ENCODE data around the gene ALK. TPM values are rescaled to one million over a fixed set of nuclear protein-coding genes. Genes with fewer than 3 reads are reported as not detected.

Gene ALK
- total and polyA plus RNA-seq, 2 donors (not counting 1 experiment from before 2014, with no cell fraction given) = not detected

DNA sequence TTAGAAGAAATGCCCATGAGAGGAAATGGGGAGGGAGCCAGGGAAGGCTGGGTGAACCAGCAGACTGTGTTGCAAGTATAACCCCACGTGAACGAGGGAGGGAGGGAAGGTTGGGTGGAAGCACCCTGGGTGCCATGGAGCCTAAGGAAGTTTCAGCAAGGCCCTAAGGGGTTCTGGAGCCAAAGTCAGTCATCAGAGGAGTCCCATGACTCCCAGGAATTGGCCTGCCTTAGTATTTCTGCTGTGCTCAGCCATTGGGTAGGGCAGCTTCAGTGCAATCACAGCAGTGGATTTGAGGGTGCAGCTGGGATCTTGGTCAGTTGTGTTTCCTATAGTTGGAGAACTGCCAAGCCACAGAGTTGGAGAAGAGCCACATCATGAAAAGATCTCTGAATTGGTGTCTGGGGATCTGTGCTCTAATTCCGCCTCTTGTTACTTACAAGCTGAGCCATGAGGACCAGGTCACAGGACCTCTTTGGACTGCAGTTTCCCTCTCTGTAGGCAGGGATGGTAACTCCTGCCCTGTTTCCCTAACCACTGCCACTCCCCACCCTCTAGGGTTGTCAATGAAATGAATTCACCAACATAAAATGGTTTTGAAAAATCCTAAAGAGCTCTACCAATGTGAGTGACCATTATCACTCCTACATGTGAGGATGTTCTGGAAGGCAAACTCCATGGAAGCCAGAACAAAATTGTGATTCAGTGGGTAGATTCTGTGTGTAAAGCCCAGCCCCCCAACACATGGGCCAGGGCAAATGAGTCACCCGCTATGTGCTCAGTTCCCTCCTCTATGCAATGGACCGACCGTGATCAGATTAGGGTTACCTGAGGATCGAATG, 697.3 kb downstream of the ALK start:
- no peak overlapping the region for H3K9ac ChIP-seq (ENCODE audit: low read length)
- H2AFZ ChIP-seq (ENCODE audit: insufficient read depth, low read depth, low read length, poor library complexity, severe bottlenecking) = no peak overlapping the region
- H3K4me1 ChIP-seq (ENCODE audit: control insufficient read depth in 2 of 2, insufficient read depth in 2 of 2, low read length in 2 of 2) = no peaks in the 10 kb centered on the region
- H3K9me3 ChIP-seq (ENCODE audit: control extremely low read depth in 1 of 3, control insufficient read depth in 2 of 3, insufficient read depth in 1 of 3, low read length in 2 of 3) = peaks cover 0 to 4% (median 0%) of the 10 kb centered on the region in 3 donors
- no peak overlapping the region for H3K4me2 ChIP-seq (replicated peaks; ENCODE audit: low read depth, low read length, poor library complexity, severe bottlenecking)
- intact Hi-C loops (cut with micrococcal nuclease) = no loop called here
- ChIA-PET POLR2A (no interaction called here), CTCF (no interaction called here)
- DNase-seq = no peak
- no peaks in the 10 kb centered on the region for H3K27me3 ChIP-seq (replicated peaks in 1 of 4; ENCODE audit: control extremely low read depth in 1 of 4, control insufficient read depth in 3 of 4, insufficient read depth in 4 of 4, low read length in 3 of 4)
- Mint-ChIP-seq H3K4me1 (no peaks in the 10 kb centered on the region), H3K27me3 (peaks cover 19% of the 10 kb centered on the region), H3K27ac (no peak overlapping the region), H3K4me3 (no peak overlapping the region), H3K9me3 (ENCODE audit: insufficient read depth) (no peaks in the 10 kb centered on the region)
- H3K4me3 ChIP-seq (ENCODE audit: control extremely low read depth in 1 of 5, extremely low read depth in 1 of 5, insufficient read depth in 1 of 5, low read depth in 2 of 5, low read length in 4 of 5) = no peak overlapping the region
- no peak for TF ChIP-seq EZH2 (IDR thresholded peaks at IDR 0.05; ENCODE audit: borderline replicate concordance, insufficient read depth, low read depth, low read length, poor library complexity, severe bottlenecking)
- TF ChIP-seq, protein P1, sequence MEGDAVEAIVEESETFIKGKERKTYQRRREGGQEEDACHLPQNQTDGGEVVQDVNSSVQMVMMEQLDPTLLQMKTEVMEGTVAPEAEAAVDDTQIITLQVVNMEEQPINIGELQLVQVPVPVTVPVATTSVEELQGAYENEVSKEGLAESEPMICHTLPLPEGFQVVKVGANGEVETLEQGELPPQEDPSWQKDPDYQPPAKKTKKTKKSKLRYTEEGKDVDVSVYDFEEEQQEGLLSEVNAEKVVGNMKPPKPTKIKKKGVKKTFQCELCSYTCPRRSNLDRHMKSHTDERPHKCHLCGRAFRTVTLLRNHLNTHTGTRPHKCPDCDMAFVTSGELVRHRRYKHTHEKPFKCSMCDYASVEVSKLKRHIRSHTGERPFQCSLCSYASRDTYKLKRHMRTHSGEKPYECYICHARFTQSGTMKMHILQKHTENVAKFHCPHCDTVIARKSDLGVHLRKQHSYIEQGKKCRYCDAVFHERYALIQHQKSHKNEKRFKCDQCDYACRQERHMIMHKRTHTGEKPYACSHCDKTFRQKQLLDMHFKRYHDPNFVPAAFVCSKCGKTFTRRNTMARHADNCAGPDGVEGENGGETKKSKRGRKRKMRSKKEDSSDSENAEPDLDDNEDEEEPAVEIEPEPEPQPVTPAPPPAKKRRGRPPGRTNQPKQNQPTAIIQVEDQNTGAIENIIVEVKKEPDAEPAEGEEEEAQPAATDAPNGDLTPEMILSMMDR (IDR thresholded peaks at IDR 0.05) = no peak
- no peak overlapping the region for H3K27ac ChIP-seq (ENCODE audit: low read length in 2 of 2)
- no peak for ATAC-seq (ENCODE audit: low read depth)
- WGBS (ENCODE audit: insufficient coverage) = 48% methylated on average over 4 of the region's 7 CpGs
- no peaks in the 10 kb centered on the region for H3K36me3 ChIP-seq (replicated peaks in 1 of 2; ENCODE audit: control extremely low read depth in 1 of 2, control insufficient read depth in 1 of 2, extremely low read depth in 1 of 2, insufficient read depth in 2 of 2, low read length in 1 of 2)
- H3K79me2 ChIP-seq (ENCODE audit: control insufficient read depth, insufficient read depth, low read length) = no peaks in the 10 kb centered on the region
- no peaks in the 10 kb centered on the region for H4K20me1 ChIP-seq (ENCODE audit: control insufficient read depth, insufficient read depth, low read length, poor library complexity, severe bottlenecking)

DNA sequence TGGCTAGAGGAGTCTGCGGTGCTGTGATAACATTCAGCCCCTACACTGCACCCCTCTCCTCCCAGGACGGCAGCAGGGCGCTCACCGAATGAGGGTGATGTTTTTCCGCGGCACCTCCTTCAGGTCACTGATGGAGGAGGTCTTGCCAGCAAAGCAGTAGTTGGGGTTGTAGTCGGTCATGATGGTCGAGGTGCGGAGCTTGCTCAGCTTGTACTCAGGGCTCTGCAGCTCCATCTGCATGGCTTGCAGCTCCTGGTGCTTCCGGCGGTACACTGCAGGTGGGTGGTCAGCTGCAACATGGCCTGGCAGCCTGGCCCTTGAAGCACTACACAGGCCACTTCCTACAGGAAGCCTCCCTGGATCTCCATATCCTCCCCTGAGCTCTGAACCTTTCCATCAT, 698.1 kb downstream of the ALK start:
- H3K4me1 ChIP-seq (ENCODE audit: control insufficient read depth in 2 of 2, insufficient read depth in 2 of 2, low read length in 2 of 2) = no peaks in the 10 kb centered on the region
- no peak overlapping the region for H3K4me3 ChIP-seq (ENCODE audit: control extremely low read depth in 1 of 5, extremely low read depth in 1 of 5, insufficient read depth in 1 of 5, low read depth in 2 of 5, low read length in 4 of 5)
- H3K9me3 ChIP-seq (ENCODE audit: control extremely low read depth in 1 of 3, control insufficient read depth in 2 of 3, insufficient read depth in 1 of 3, low read length in 2 of 3) = peaks cover 0 to 4% (median 0%) of the 10 kb centered on the region in 3 donors
- no peaks in the 10 kb centered on the region for H3K36me3 ChIP-seq (replicated peaks in 1 of 2; ENCODE audit: control extremely low read depth in 1 of 2, control insufficient read depth in 1 of 2, extremely low read depth in 1 of 2, insufficient read depth in 2 of 2, low read length in 1 of 2)
- no peak overlapping the region for H3K4me2 ChIP-seq (replicated peaks; ENCODE audit: low read depth, low read length, poor library complexity, severe bottlenecking)
- ChIA-PET CTCF (no interaction called here), POLR2A (no interaction called here)
- no peak for ATAC-seq (ENCODE audit: low read depth)
- no peak overlapping the region for H3K9ac ChIP-seq (ENCODE audit: low read length)
- H4K20me1 ChIP-seq (ENCODE audit: control insufficient read depth, insufficient read depth, low read length, poor library complexity, severe bottlenecking) = no peaks in the 10 kb centered on the region
- no peak for DNase-seq
- no peak for TF ChIP-seq EZH2 (IDR thresholded peaks at IDR 0.05; ENCODE audit: borderline replicate concordance, insufficient read depth, low read depth, low read length, poor library complexity, severe bottlenecking)
- TF ChIP-seq, protein P1 (IDR thresholded peaks at IDR 0.05) = no peak
- H2AFZ ChIP-seq (ENCODE audit: insufficient read depth, low read depth, low read length, poor library complexity, severe bottlenecking) = no peak overlapping the region
- Mint-ChIP-seq H3K9me3 (ENCODE audit: insufficient read depth) (no peaks in the 10 kb centered on the region), H3K4me3 (no peak overlapping the region), H3K4me1 (no peaks in the 10 kb centered on the region), H3K27ac (no peak overlapping the region), H3K27me3 (peaks cover 19% of the 10 kb centered on the region)
- intact Hi-C loops (cut with micrococcal nuclease) = no loop called here
- no peak overlapping the region for H3K27ac ChIP-seq (ENCODE audit: low read length in 2 of 2)
- no peaks in the 10 kb centered on the region for H3K27me3 ChIP-seq (replicated peaks in 1 of 4; ENCODE audit: control extremely low read depth in 1 of 4, control insufficient read depth in 3 of 4, insufficient read depth in 4 of 4, low read length in 3 of 4)
- 93% methylated on average over 10 of the region's 11 CpGs for WGBS (ENCODE audit: insufficient coverage)
- no peaks in the 10 kb centered on the region for H3K79me2 ChIP-seq (ENCODE audit: control insufficient read depth, insufficient read depth, low read length)
